Endodermal cell (in vitro differentiated cells): Measurements from ENCODE around the gene YY2. TPM values are rescaled to one million over a fixed set of nuclear protein-coding genes. Genes with fewer than 3 reads are reported as not detected.

Source experiments
- DNase-seq: peaks from one replicate; pipeline ENCODE4 v3.0.0-alpha.2; 2017
- H3K27ac ChIP-seq: 2 replicates; pipeline ENCODE4 v1.5.1; 2013; ENCODE audit warnings: mild to moderate bottlenecking, low read depth, low read length, moderate library complexity
- H3K27me3 ChIP-seq: 2 replicates; pipeline ENCODE4 v1.6.1; 2013; ENCODE audit warnings: mild to moderate bottlenecking, low read length, moderate library complexity; ENCODE audit not compliant: insufficient read depth, control insufficient read depth, poor library complexity, severe bottlenecking
- H3K36me3 ChIP-seq: 2 replicates; pipeline ENCODE4 v1.7.0; 2013; ENCODE audit warnings: mild to moderate bottlenecking, low read length, moderate library complexity; ENCODE audit not compliant: control insufficient read depth, insufficient read depth
- H3K4me1 ChIP-seq: one replicate; pipeline ENCODE4 v1.7.0; 2013; ENCODE audit warnings: low read length; ENCODE audit not compliant: control insufficient read depth, insufficient read depth
- H3K4me3 ChIP-seq: 2 replicates; pipeline ENCODE4 v1.5.1; 2013; ENCODE audit warnings: mild to moderate bottlenecking, low read length, moderate library complexity
- H3K9ac ChIP-seq: 2 replicates; pipeline ENCODE4 v1.6.1; 2013; ENCODE audit warnings: mild to moderate bottlenecking, low read length, moderate library complexity; ENCODE audit not compliant: poor library complexity, severe bottlenecking; ENCODE audit errors: extremely low read depth
- H3K9me3 ChIP-seq: 2 replicates; pipeline ENCODE4 v1.6.1; 2013; ENCODE audit warnings: mild to moderate bottlenecking, low read length, moderate library complexity; ENCODE audit not compliant: control insufficient read depth
- H3K27ac Mint-ChIP-seq: 2 replicates; pipeline ENCODE4 v1.8.0; 2020; ENCODE audit warnings: mixed read lengths
- H3K27me3 Mint-ChIP-seq: 2 replicates; pipeline ENCODE4 v1.8.0; 2021; ENCODE audit warnings: mild to moderate bottlenecking, mixed read lengths; ENCODE audit not compliant: insufficient read depth
- H3K36me3 Mint-ChIP-seq: 2 replicates; pipeline ENCODE4 v1.8.0; 2020; ENCODE audit warnings: low read depth, mixed read lengths
- H3K4me1 Mint-ChIP-seq: 2 replicates; pipeline ENCODE4 v1.8.0; 2020; ENCODE audit warnings: mixed read lengths
- H3K4me3 Mint-ChIP-seq: 2 replicates; pipeline ENCODE4 v1.8.0; 2020; ENCODE audit warnings: mild to moderate bottlenecking, moderate library complexity, mixed read lengths
- H3K9me3 Mint-ChIP-seq: 2 replicates; pipeline ENCODE4 v1.8.0; 2020; ENCODE audit warnings: mild to moderate bottlenecking, mixed read lengths
- WGBS, 2 experiments: methylation state at CpG; one replicate each; pipeline versions ENCODE4 v1.1.5 to v1.1.7; 2013; ENCODE audit warnings: missing lambda C conversion rate in 2 of 2, mixed read lengths in 1 of 2; ENCODE audit not compliant: insufficient coverage in 1 of 2, insufficient read length in 1 of 2; 5-methylcytosine and 5-hydroxymethylcytosine counted together
- total RNA-seq, 2 donors: library from RNA; stranded (reverse); fragmentation: NEBNext Ultra II Directional in 1 of 2; extraction: Animal tissue kit (Norgen Biotek cat#: 25700) in 1 of 2; gene quantifications; 2 replicates in 1 of 2; 3 replicates in 1 of 2; pipeline ENCODE4 v1.2.1, GENCODE V29; 2021
- TF ChIP-seq, protein P1 (sequence below): fragments of 200-600 bp; sonication (generic); conservative IDR thresholded peaks from 2 replicates; pipeline ENCODE4 v1.5.0; 2021; ENCODE audit warnings: antibody characterized with exemption, mild to moderate bottlenecking

YY2 gene
- total RNA-seq, 2 donors from 2014 or later, result 1.4 to 1.9 TPM

DNA sequence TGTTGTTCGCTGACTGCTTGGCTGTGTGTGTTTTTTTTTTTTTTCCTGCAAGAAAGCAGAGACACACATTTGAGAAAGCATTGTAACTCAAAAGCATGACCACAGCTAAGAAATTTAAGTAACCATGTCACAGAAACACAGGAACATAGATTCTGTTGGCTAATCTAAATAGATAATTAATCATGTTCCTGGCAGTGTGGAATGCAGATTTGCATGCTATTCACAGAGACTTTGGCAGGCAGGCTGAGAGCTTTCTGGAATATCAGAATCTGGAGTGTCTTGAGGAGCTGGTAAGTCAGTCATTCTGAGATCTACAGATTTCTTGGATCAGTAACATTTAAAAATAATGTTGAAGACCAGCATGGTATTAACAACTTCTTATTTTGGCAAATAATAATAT, 51.5 kb downstream of the YY2 start:
- TF ChIP-seq, protein P1, sequence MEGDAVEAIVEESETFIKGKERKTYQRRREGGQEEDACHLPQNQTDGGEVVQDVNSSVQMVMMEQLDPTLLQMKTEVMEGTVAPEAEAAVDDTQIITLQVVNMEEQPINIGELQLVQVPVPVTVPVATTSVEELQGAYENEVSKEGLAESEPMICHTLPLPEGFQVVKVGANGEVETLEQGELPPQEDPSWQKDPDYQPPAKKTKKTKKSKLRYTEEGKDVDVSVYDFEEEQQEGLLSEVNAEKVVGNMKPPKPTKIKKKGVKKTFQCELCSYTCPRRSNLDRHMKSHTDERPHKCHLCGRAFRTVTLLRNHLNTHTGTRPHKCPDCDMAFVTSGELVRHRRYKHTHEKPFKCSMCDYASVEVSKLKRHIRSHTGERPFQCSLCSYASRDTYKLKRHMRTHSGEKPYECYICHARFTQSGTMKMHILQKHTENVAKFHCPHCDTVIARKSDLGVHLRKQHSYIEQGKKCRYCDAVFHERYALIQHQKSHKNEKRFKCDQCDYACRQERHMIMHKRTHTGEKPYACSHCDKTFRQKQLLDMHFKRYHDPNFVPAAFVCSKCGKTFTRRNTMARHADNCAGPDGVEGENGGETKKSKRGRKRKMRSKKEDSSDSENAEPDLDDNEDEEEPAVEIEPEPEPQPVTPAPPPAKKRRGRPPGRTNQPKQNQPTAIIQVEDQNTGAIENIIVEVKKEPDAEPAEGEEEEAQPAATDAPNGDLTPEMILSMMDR, result no peak
- no peaks in the 10 kb centered on the region for H3K27me3 Mint-ChIP-seq
- H3K4me1 ChIP-seq, result no peaks in the 10 kb centered on the region
- peak overlapping the region; percentile 90 for H3K27ac ChIP-seq
- no peaks in the 10 kb centered on the region for H3K9me3 ChIP-seq
- no peaks in the 10 kb centered on the region for H3K4me1 Mint-ChIP-seq
- H3K9me3 Mint-ChIP-seq, result no peaks in the 10 kb centered on the region
- peaks cover 6% of the 10 kb centered on the region for H3K36me3 Mint-ChIP-seq
- no peak overlapping the region for H3K4me3 ChIP-seq
- H3K4me3 Mint-ChIP-seq, result no peak overlapping the region
- 67% methylated on average over 1 of the region's 1 CpG; no CpG with 5 or more reads in 1 of the 2 experiments for WGBS, 2 experiments
- H3K36me3 ChIP-seq, result no peaks in the 10 kb centered on the region
- no peak overlapping the region for H3K9ac ChIP-seq
- no peaks in the 10 kb centered on the region for H3K27me3 ChIP-seq
- no peak for DNase-seq
- H3K27ac Mint-ChIP-seq, result no peak overlapping the region

Other genes starting within 250 kb of the YY2 start
- gene KLHL34, start 197.7 kb upstream of the YY2 start, total RNA-seq, result under 1 TPM in 1 of 2 donors, not detected in 1; 0.13 TPM
- gene SMPX, start 97.9 kb upstream of the YY2 start, total RNA-seq, result under 1 TPM in 1 of 2 donors, not detected in 1; 0.31 TPM
- 10 to 100 TPM; 12.6 to 13.6 TPM for gene MBTPS2, start 16.4 kb upstream of the YY2 start, total RNA-seq
- 100 to 1,000 TPM; 163 to 312 TPM for gene SMS, start 84.7 kb downstream of the YY2 start, total RNA-seq
- gene PHEX, start 176.3 kb downstream of the YY2 start, total RNA-seq, result under 1 TPM; 0.24 to 0.37 TPM